Cardiac muscle cell (in vitro differentiated cells and primary cell): ENCODE measurements around the gene ADCYAP1R1. TPM values are rescaled to one million over a fixed set of nuclear protein-coding genes. Genes with fewer than 3 reads are reported as not detected.

ENCODE experiments used
- DNase-seq, 2 donors: peaks; one replicate each; pipeline versions ENCODE4 v3.0.0 to v3.0.0-alpha.2; 2010 to 2017; ENCODE audit warnings: low read depth in 1 of 2, low spot score in 1 of 2
- H3K27ac ChIP-seq: fragments of 200-600 bp; sonication (generic); 2 replicates; pipeline ENCODE4 v1.5.1; 2016
- H3K27me3 ChIP-seq: fragments of 200-600 bp; sonication (generic); 2 replicates; pipeline ENCODE4 v1.6.0; 2016; ENCODE audit warnings: control low read depth
- H3K36me3 ChIP-seq: fragments of 200-600 bp; sonication (generic); 2 replicates; pipeline ENCODE4 v1.5.1; 2016; ENCODE audit warnings: control low read depth
- H3K4me1 ChIP-seq: fragments of 200-600 bp; sonication (generic); 2 replicates; pipeline ENCODE4 v1.8.1; 2017; ENCODE audit warnings: low read depth, mild to moderate bottlenecking, mixed run types
- H3K4me3 ChIP-seq: fragments of 200-600 bp; sonication (generic); 2 replicates; pipeline ENCODE4 v1.5.1; 2016; ENCODE audit warnings: mild to moderate bottlenecking
- H3K9me3 ChIP-seq: fragments of 200-600 bp; sonication (generic); 2 replicates; pipeline ENCODE4 v1.5.1; 2017; ENCODE audit warnings: low read depth, mild to moderate bottlenecking, control low read depth
- CTCF ChIP-seq: IDR thresholded peaks from 2 replicates; pipeline ENCODE4 v1.5.1; 2012; ENCODE audit warnings: low read depth, mild to moderate bottlenecking, low read length
- polyA plus RNA-seq: library from polyadenylated mRNA; unstranded; fragments of >200 nt; fragmentation: Nextera tagmentation; extraction: Ambion mirVana; gene quantifications from 2 replicates; pipeline ENCODE4 v1.2.1, GENCODE V29; 2016
- total RNA-seq: library from RNA; depleted of rRNA; stranded (reverse); fragments of >200 nt; gene quantifications from 2 replicates; pipeline ENCODE4 v1.2.3, GENCODE V29; 2016

ADCYAP1R1 gene
- total and polyA plus RNA-seq, 2 experiments from 2014 or later: 0.49 to 4.5 TPM

- Histone ChIP-seq H3K9me3 (no peaks in the 10 kb centered on the region), H3K4me1 (no peaks in the 10 kb centered on the region), H3K27me3 (peaks cover 21% of the 10 kb centered on the region), H3K27ac (no peak overlapping the region), H3K36me3 (no peaks in the 10 kb centered on the region), H3K4me3 (no peak overlapping the region)
- no peak for TF ChIP-seq CTCF
- DNase-seq: no peak
Measured at GRCh38 chr7:31049005-31049765, 2.9 kb upstream of the ADCYAP1R1 start.

- Histone ChIP-seq H3K27me3 (peaks cover 21% of the 10 kb centered on the region), H3K4me3 (peak overlapping the region; percentile 43), H3K4me1 (no peaks in the 10 kb centered on the region), H3K9me3 (no peaks in the 10 kb centered on the region), H3K36me3 (no peaks in the 10 kb centered on the region), H3K27ac (no peak overlapping the region)
- DNase-seq: no peak
- no peak for TF ChIP-seq CTCF
Measured at GRCh38 chr7:31052487-31052840, 356 bp downstream of the ADCYAP1R1 start.

GRCh38 chr7:31052841-31053601 is 913 bp downstream of the ADCYAP1R1 start:
- Histone ChIP-seq H3K4me1 (no peaks in the 10 kb centered on the region), H3K27me3 (peaks cover 21% of the 10 kb centered on the region), H3K4me3 (peak overlapping the region; percentile 43), H3K27ac (no peak overlapping the region), H3K36me3 (no peaks in the 10 kb centered on the region), H3K9me3 (no peaks in the 10 kb centered on the region)
- no peak for TF ChIP-seq CTCF
- DNase-seq: no peak

- H3K4me1 ChIP-seq: no peaks in the 10 kb centered on the region
- H3K27ac ChIP-seq: no peak overlapping the region
- no peak overlapping the region for H3K4me3 ChIP-seq
- H3K27me3 ChIP-seq: peaks cover 21% of the 10 kb centered on the region
- no peak for DNase-seq
- TF ChIP-seq CTCF: no peak
- no peaks in the 10 kb centered on the region for H3K9me3 ChIP-seq
- no peaks in the 10 kb centered on the region for H3K36me3 ChIP-seq
Measured at GRCh38 chr7:31053986-31054385, 1.9 kb downstream of the ADCYAP1R1 start.

GRCh38 chr7:31054608-31055278 is 2.6 kb downstream of the ADCYAP1R1 start:
- no peak overlapping the region for H3K27ac ChIP-seq
- peaks cover 21% of the 10 kb centered on the region for H3K27me3 ChIP-seq
- no peak overlapping the region for H3K4me3 ChIP-seq

More at GRCh38 chr7:31054608-31055278, 2.6 kb downstream of the ADCYAP1R1 start:
- H3K9me3 ChIP-seq: no peaks in the 10 kb centered on the region
- no peak for TF ChIP-seq CTCF
- H3K36me3 ChIP-seq: no peaks in the 10 kb centered on the region
- H3K4me1 ChIP-seq: no peaks in the 10 kb centered on the region
- DNase-seq: no peak
